HUES6 (cell line): ENCODE results near the gene SART3.
A peak's percentile ranks its signal among the peaks of the same experiment; 100 is the strongest.

Source experiments
- H3K27ac ChIP-seq: 2 replicates; pipeline ENCODE4 v1.7.0; 2013; ENCODE audit warnings: low read depth, mild to moderate bottlenecking, low read length, inconsistent platforms
- H3K27me3 ChIP-seq: 2 replicates; pipeline ENCODE4 v1.6.1; 2013; ENCODE audit warnings: low read length; ENCODE audit not compliant: control insufficient read depth, insufficient read depth
- H3K36me3 ChIP-seq: 2 replicates; pipeline ENCODE4 v1.6.1; 2013; ENCODE audit warnings: low read length; ENCODE audit not compliant: control insufficient read depth, insufficient read depth
- H3K4me1 ChIP-seq: 2 replicates; pipeline ENCODE4 v1.6.1; 2013; ENCODE audit warnings: low read length; ENCODE audit not compliant: control insufficient read depth, insufficient read depth
- H3K4me3 ChIP-seq: 2 replicates; pipeline ENCODE4 v1.5.1; 2013; ENCODE audit warnings: low read depth, low read length
- H3K9ac ChIP-seq: one replicate; pipeline ENCODE4 v1.6.1; 2013; ENCODE audit warnings: mild to moderate bottlenecking, low read length
- H3K9me3 ChIP-seq: 2 replicates; pipeline ENCODE4 v1.6.1; 2013; ENCODE audit warnings: low read depth, low read length; ENCODE audit not compliant: control insufficient read depth, insufficient read depth

The SART3 gene

GRCh38 chr12:108567406-108568337 lies 6.7 kb upstream of the SART3 start:
- no peak overlapping the region for H3K4me3 ChIP-seq
- H3K9me3 ChIP-seq = no peaks in the 10 kb centered on the region
- no peaks in the 10 kb centered on the region for H3K4me1 ChIP-seq
- H3K27me3 ChIP-seq = no peaks in the 10 kb centered on the region
- H3K27ac ChIP-seq = no peak overlapping the region
- peaks cover 61% of the 10 kb centered on the region for H3K36me3 ChIP-seq
- H3K9ac ChIP-seq = no peak overlapping the region

GRCh38 chr12:108566452-108566851 lies 5.5 kb upstream of the SART3 start:
- Histone ChIP-seq H3K4me1 (no peaks in the 10 kb centered on the region), H3K27ac (no peak overlapping the region), H3K27me3 (no peaks in the 10 kb centered on the region), H3K9ac (no peak overlapping the region), H3K4me3 (no peak overlapping the region), H3K36me3 (peaks cover 61% of the 10 kb centered on the region), H3K9me3 (no peaks in the 10 kb centered on the region)

DNA sequence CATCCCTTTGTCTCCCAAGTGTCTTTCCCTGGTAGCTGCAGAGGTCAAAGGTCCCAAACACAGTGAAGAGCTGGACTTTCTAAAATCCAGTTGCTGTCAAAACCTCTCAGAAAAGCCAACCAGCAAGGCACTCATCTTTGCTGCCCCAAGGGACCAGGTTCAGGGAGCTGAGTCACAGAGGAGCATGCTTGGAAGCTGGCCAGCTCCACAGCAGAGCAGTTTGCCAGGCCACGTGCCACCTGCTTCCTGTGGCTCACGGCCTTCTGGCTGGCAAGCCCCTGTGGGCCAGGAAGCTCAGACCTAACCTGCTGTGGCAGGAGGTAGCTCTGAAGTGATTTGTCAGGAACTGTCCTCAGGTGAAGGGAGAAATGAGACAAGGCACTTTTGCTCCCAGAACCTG lies 5.0 kb upstream of the SART3 start:
- peaks cover 61% of the 10 kb centered on the region for H3K36me3 ChIP-seq
- H3K27me3 ChIP-seq = no peaks in the 10 kb centered on the region
- no peaks in the 10 kb centered on the region for H3K4me1 ChIP-seq
- no peak overlapping the region for H3K9ac ChIP-seq
- no peak overlapping the region for H3K4me3 ChIP-seq
- no peak overlapping the region for H3K27ac ChIP-seq
- H3K9me3 ChIP-seq = no peaks in the 10 kb centered on the region

DNA sequence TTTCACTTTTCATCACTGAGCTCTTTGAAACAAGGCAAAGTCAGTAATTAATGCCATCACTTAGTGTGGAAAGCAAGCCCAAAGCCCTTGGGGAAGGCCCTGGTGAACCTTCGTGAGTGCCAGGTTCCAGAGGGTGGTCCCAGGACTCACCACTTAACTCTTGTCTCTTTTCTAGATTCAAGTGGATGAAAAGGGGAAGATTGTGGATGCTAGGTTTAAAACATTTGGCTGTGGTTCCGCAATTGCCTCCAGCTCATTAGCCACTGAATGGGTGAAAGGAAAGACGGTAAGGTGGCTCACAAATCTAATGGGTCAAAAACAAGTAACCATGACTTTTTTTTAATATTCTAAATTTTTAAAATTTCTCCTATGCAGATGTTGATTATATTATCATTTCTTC lies 4.2 kb upstream of the SART3 start:
- Histone ChIP-seq H3K27ac (no peak overlapping the region), H3K36me3 (peaks cover 61% of the 10 kb centered on the region)

GRCh38 chr12:108564724-108565123 lies 3.8 kb upstream of the SART3 start:
- Histone ChIP-seq H3K9ac (no peak overlapping the region), H3K36me3 (peaks cover 58% of the 10 kb centered on the region), H3K27ac (no peak overlapping the region), H3K4me1 (peaks cover 4% of the 10 kb centered on the region; the same call in 1 of the 2 replicates), H3K27me3 (no peaks in the 10 kb centered on the region), H3K9me3 (no peaks in the 10 kb centered on the region), H3K4me3 (no peak overlapping the region)

More for the DNA sequence above, 4.2 kb upstream of the SART3 start:
- Histone ChIP-seq H3K4me1 (no peaks in the 10 kb centered on the region), H3K9me3 (no peaks in the 10 kb centered on the region), H3K4me3 (no peak overlapping the region), H3K9ac (no peak overlapping the region), H3K27me3 (no peaks in the 10 kb centered on the region)

DNA sequence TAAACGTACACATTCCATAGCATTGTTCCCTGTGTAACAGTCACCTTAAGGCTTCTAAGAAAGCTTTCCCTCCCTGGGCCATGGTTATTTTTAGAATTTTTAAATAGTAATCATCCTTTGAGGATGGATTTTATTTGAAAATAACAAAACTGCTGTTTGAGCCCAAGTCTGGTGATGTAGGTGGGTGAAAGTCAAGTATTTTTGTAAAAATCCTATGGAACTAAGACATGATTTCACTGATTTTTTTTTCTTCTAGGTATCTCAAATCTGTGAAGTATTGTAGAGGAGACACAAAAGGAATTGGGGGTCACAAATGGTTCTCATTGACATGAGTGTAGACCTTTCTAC lies 2.8 kb upstream of the SART3 start:
- no peaks in the 10 kb centered on the region for H3K9me3 ChIP-seq
- peaks cover 9% of the 10 kb centered on the region; the same call in 1 of the 2 replicates for H3K4me1 ChIP-seq
- no peak overlapping the region for H3K9ac ChIP-seq
- H3K27ac ChIP-seq = no peak overlapping the region
- H3K36me3 ChIP-seq = peaks cover 49% of the 10 kb centered on the region
- peak overlapping the region; percentile 97 for H3K4me3 ChIP-seq
- no peaks in the 10 kb centered on the region for H3K27me3 ChIP-seq

- H3K4me3 ChIP-seq = peak overlapping the region; percentile 97
- peaks cover 9% of the 10 kb centered on the region; the same call in 1 of the 2 replicates for H3K4me1 ChIP-seq
- no peaks in the 10 kb centered on the region for H3K27me3 ChIP-seq
- no peaks in the 10 kb centered on the region for H3K9me3 ChIP-seq
- peaks cover 46% of the 10 kb centered on the region for H3K36me3 ChIP-seq
- H3K9ac ChIP-seq = peak overlapping the region; percentile 87
- H3K27ac ChIP-seq = peak overlapping the region; percentile 60; the same call in 1 of the 2 replicates
Observed at GRCh38 chr12:108563136-108563803, 2.3 kb upstream of the SART3 start.

- Histone ChIP-seq H3K27ac (peak within 1 kb of the TSS; percentile 99), H3K4me3 (peak within 1 kb of the TSS; percentile 97), H3K4me1 (peaks cover 9% of the 10 kb centered on the region; the same call in 1 of the 2 replicates), H3K36me3 (peaks cover 44% of the 10 kb centered on the region), H3K27me3 (no peaks in the 10 kb centered on the region), H3K9ac (peak within 1 kb of the TSS; percentile 98), H3K9me3 (no peaks in the 10 kb centered on the region)
Observed at GRCh38 chr12:108562348-108563135, 1.6 kb upstream of the SART3 start, which contains the start of gene ISCU. Gene ISCU, plus strand, starts transcription at chr12:108562596. Its CDS starts 27 bp downstream, at chr12:108562623.

- Histone ChIP-seq H3K4me3 (peak overlapping the region; percentile 97), H3K9me3 (no peaks in the 10 kb centered on the region), H3K9ac (peak overlapping the region; percentile 98), H3K4me1 (peaks cover 9% of the 10 kb centered on the region; the same call in 1 of the 2 replicates), H3K27me3 (no peaks in the 10 kb centered on the region), H3K27ac (peak overlapping the region; percentile 99), H3K36me3 (peaks cover 42% of the 10 kb centered on the region)
Observed at GRCh38 chr12:108561852-108562347, 927 bp upstream of the SART3 start.

- Histone ChIP-seq H3K9ac (peak overlapping the region; percentile 98), H3K27me3 (no peaks in the 10 kb centered on the region), H3K27ac (peak overlapping the region; percentile 99; the same call in 1 of the 2 replicates), H3K9me3 (no peaks in the 10 kb centered on the region), H3K36me3 (peaks cover 26% of the 10 kb centered on the region), H3K4me3 (peak overlapping the region; percentile 97), H3K4me1 (peaks cover 9% of the 10 kb centered on the region; the same call in 1 of the 2 replicates)
Observed at GRCh38 chr12:108560321-108560721, 652 bp downstream of the SART3 start.
